Neural progenitor cell (in vitro differentiated cells): ENCODE results near the gene CNOT2. TPM values are rescaled to one million over a fixed set of nuclear protein-coding genes. Genes with fewer than 3 reads are reported as not detected.
A peak's percentile ranks its signal among the peaks of the same experiment; 100 is the strongest.

Experiments used
- DNase-seq: peaks from one replicate; pipeline ENCODE4 v3.0.0-alpha.2; 2016; ENCODE audit warnings: low spot score
- H2AFZ ChIP-seq: fragments of 200-600 bp; sonication (generic); replicated peaks from 2 replicates; pipeline ENCODE4 v1.6.1; 2016; ENCODE audit warnings: antibody characterized with exemption
- H3F3A ChIP-seq: fragments of 200-600 bp; sonication (generic); 2 replicates; pipeline ENCODE4 v1.6.1; 2016; ENCODE audit warnings: antibody characterized with exemption, low read depth
- H3K27ac ChIP-seq: fragments of 200-600 bp; sonication (generic); 2 replicates; pipeline ENCODE4 v1.5.1; 2016; ENCODE audit warnings: mild to moderate bottlenecking
- H3K27me3 ChIP-seq: fragments of 200-600 bp; sonication (generic); 2 replicates; pipeline ENCODE4 v1.6.1; 2016; ENCODE audit warnings: mild to moderate bottlenecking, moderate library complexity
- H3K36me3 ChIP-seq: fragments of 200-600 bp; sonication (generic); 2 replicates; pipeline ENCODE4 v1.5.1; 2016
- H3K4me1 ChIP-seq: fragments of 200-600 bp; sonication (generic); 2 replicates; pipeline ENCODE4 v1.6.1; 2016; ENCODE audit warnings: mixed run types
- H3K4me2 ChIP-seq: fragments of 200-600 bp; sonication (generic); 2 replicates; pipeline ENCODE4 v1.6.1; 2016
- H3K4me3 ChIP-seq: fragments of 200-600 bp; sonication (generic); 2 replicates; pipeline ENCODE4 v1.5.1; 2016
- H3K79me2 ChIP-seq: fragments of 200-600 bp; sonication (generic); 2 replicates; pipeline ENCODE4 v1.6.1; 2016; ENCODE audit warnings: low read depth
- H3K9ac ChIP-seq: fragments of 200-600 bp; sonication (generic); 2 replicates; pipeline ENCODE4 v1.6.1; 2016
- H3K9me3 ChIP-seq: fragments of 200-600 bp; sonication (generic); 2 replicates; pipeline ENCODE4 v1.5.1; 2016; ENCODE audit warnings: low read depth
- H4K20me1 ChIP-seq: fragments of 200-600 bp; sonication (generic); 2 replicates; pipeline ENCODE4 v1.6.1; 2016; ENCODE audit warnings: low read depth
- H3K27ac Mint-ChIP-seq: 3 replicates; pipeline ENCODE4 v1.8.0; 2021; ENCODE audit warnings: mixed read lengths
- H3K27me3 Mint-ChIP-seq: 2 replicates; pipeline ENCODE4 v1.8.0; 2022; ENCODE audit warnings: low read depth, mild to moderate bottlenecking, inconsistent platforms, moderate library complexity, mixed read lengths; ENCODE audit not compliant: insufficient read depth
- H3K36me3 Mint-ChIP-seq: 3 replicates; pipeline ENCODE4 v1.8.0; 2021; ENCODE audit warnings: mixed read lengths
- H3K4me1 Mint-ChIP-seq: 3 replicates; pipeline ENCODE4 v1.8.0; 2021; ENCODE audit warnings: mixed read lengths
- H3K4me3 Mint-ChIP-seq: 3 replicates; pipeline ENCODE4 v1.8.0; 2021; ENCODE audit warnings: mild to moderate bottlenecking, moderate library complexity, mixed read lengths
- H3K9me3 Mint-ChIP-seq: 3 replicates; pipeline ENCODE4 v1.8.0; 2020; ENCODE audit warnings: mixed read lengths
- EZH2 ChIP-seq: fragments of 200-600 bp; sonication (generic); IDR thresholded peaks from 2 replicates; pipeline ENCODE4 v1.6.1; 2017; ENCODE audit warnings: antibody characterized with exemption, mild to moderate bottlenecking, moderate library complexity
- EZH2phosphoT487 ChIP-seq: fragments of 200-600 bp; sonication (generic); IDR thresholded peaks from 2 replicates; pipeline ENCODE4 v1.6.1; 2017; ENCODE audit warnings: antibody characterized with exemption
- total RNA-seq: library from RNA; depleted of rRNA; stranded (reverse); fragments of >200 nt; gene quantifications from 2 replicates; pipeline ENCODE4 v1.2.3, GENCODE V29; 2015; ENCODE audit warnings: low replicate concordance
- TF ChIP-seq, protein P1 (sequence below): fragments of 200-600 bp; sonication (generic); IDR thresholded peaks from 2 replicates; pipeline ENCODE4 v1.5.1; 2017; ENCODE audit warnings: antibody characterized with exemption, mild to moderate bottlenecking

CNOT2 gene
- total RNA-seq, 1 donor from 2014 or later = 250 TPM

DNA sequence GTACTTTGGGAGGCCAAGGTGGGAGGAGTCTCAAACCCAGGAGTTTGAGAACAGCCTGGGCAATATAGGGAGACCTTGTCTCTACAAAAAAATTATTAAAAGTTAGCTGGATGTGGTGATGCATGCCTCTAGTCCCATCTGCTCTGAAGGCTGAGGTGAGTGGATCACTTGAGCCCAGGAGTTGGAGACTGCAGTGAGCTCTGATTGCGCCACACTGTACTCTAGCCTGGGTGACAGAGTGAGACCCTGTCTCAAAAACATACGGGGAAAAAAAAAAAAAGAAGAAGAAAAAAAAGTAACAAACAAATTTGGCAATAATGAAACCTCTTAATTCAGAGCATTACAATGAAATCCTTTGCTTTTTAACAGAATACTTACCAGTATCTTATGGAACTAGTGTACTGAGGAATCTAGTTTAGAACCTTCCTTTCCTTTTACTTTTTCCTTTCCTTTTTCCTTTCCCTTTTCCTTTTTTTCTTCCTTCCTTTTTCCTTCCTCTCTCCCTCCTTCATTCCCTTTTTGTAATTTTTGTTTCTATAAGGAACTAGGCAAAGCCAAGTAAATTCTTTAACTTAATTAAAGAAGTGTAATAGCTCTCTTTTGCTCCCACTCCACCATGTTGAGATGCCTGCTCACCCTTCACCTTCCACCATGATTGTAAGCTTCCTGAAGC, 12.2 kb upstream of the CNOT2 start:
- H3K27ac Mint-ChIP-seq = no peak overlapping the region
- H3K4me3 ChIP-seq = no peak overlapping the region
- H3K27ac ChIP-seq = no peak overlapping the region
- peaks cover 9% of the 10 kb centered on the region for H3K36me3 Mint-ChIP-seq
- H3K4me1 Mint-ChIP-seq = no peaks in the 10 kb centered on the region
- no peaks in the 10 kb centered on the region for H4K20me1 ChIP-seq
- no peak overlapping the region for H3K4me3 Mint-ChIP-seq
- no peaks in the 10 kb centered on the region for H3K27me3 ChIP-seq
- no peaks in the 10 kb centered on the region for H3K79me2 ChIP-seq
- no peaks in the 10 kb centered on the region for H3F3A ChIP-seq
- no peak for DNase-seq
- H3K9ac ChIP-seq = no peak overlapping the region
- H3K9me3 Mint-ChIP-seq = peaks cover 10% of the 10 kb centered on the region
- no peak overlapping the region for H2AFZ ChIP-seq
- H3K4me2 ChIP-seq = no peak overlapping the region
- TF ChIP-seq EZH2 (no peak), EZH2phosphoT487 (no peak)
- TF ChIP-seq, protein P1, sequence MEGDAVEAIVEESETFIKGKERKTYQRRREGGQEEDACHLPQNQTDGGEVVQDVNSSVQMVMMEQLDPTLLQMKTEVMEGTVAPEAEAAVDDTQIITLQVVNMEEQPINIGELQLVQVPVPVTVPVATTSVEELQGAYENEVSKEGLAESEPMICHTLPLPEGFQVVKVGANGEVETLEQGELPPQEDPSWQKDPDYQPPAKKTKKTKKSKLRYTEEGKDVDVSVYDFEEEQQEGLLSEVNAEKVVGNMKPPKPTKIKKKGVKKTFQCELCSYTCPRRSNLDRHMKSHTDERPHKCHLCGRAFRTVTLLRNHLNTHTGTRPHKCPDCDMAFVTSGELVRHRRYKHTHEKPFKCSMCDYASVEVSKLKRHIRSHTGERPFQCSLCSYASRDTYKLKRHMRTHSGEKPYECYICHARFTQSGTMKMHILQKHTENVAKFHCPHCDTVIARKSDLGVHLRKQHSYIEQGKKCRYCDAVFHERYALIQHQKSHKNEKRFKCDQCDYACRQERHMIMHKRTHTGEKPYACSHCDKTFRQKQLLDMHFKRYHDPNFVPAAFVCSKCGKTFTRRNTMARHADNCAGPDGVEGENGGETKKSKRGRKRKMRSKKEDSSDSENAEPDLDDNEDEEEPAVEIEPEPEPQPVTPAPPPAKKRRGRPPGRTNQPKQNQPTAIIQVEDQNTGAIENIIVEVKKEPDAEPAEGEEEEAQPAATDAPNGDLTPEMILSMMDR = no peak
- no peaks in the 10 kb centered on the region for H3K4me1 ChIP-seq
- H3K36me3 ChIP-seq = no peaks in the 10 kb centered on the region
- H3K27me3 Mint-ChIP-seq = peaks cover 2% of the 10 kb centered on the region
- H3K9me3 ChIP-seq = no peaks in the 10 kb centered on the region

DNA sequence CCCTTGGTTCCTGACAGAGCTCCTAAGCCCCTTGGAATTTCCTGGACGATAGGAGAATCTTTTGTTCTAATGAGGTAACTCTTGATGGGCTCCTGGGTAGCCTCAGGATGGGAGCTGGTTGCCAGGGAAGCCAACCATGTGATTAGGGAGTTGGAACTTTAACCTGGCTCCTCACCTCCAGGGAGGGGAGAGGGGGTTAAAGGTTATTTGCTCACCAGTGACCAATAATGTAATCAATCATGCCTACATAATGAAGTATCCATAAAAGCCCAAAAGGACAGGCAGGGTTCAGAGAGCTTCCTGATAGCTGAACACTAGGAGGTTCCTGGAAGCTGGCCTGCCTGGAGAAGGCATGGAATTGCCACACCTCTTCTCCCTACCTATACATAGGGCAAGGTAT, 6.2 kb upstream of the CNOT2 start:
- peaks cover 24% of the 10 kb centered on the region for H3K9me3 Mint-ChIP-seq
- Histone ChIP-seq H3F3A (peaks cover 16% of the 10 kb centered on the region), H3K4me1 (peaks cover 19% of the 10 kb centered on the region), H4K20me1 (no peaks in the 10 kb centered on the region), H3K79me2 (peaks cover 41% of the 10 kb centered on the region), H3K9me3 (no peaks in the 10 kb centered on the region), H3K36me3 (peaks cover 17% of the 10 kb centered on the region), H2AFZ (no peak overlapping the region), H3K27me3 (no peaks in the 10 kb centered on the region), H3K4me2 (peak overlapping the region; percentile 55), H3K9ac (no peak overlapping the region), H3K4me3 (no peak overlapping the region), H3K27ac (peak overlapping the region; percentile 70)
- H3K4me3 Mint-ChIP-seq = no peak overlapping the region
- H3K4me1 Mint-ChIP-seq = peaks cover 21% of the 10 kb centered on the region
- H3K27me3 Mint-ChIP-seq = peaks cover 2% of the 10 kb centered on the region
- H3K27ac Mint-ChIP-seq = no peak overlapping the region
- TF ChIP-seq, protein P1 = no peak
- TF ChIP-seq EZH2 = no peak
- peak; percentile 74 for DNase-seq
- peaks cover 39% of the 10 kb centered on the region for H3K36me3 Mint-ChIP-seq

DNA sequence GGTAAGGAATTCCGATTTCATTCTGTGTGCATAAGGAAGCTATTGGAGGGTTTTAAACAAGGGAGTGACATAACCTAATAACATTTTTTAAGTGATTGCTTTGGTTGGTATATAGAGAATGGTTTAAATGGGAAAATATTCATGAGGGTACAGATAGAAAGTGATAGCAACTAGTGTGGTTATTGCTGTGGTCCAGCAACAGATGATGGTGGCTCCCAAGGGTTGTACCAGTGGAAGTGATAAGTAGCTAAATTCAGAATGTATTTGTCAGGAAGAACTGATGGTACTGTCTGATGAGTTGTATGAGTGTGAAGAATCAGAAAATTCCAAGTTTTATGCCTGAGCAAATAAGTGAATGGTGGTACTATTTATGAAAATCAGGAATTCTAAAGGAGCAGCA, 2.6 kb upstream of the CNOT2 start:
- Mint-ChIP-seq H3K9me3 (peaks cover 16% of the 10 kb centered on the region), H3K36me3 (peaks cover 38% of the 10 kb centered on the region), H3K27me3 (no peaks in the 10 kb centered on the region), H3K4me1 (peaks cover 37% of the 10 kb centered on the region), H3K4me3 (no peak overlapping the region), H3K27ac (no peak overlapping the region)
- Histone ChIP-seq H3F3A (peaks cover 40% of the 10 kb centered on the region), H3K79me2 (peaks cover 70% of the 10 kb centered on the region), H3K36me3 (peaks cover 17% of the 10 kb centered on the region), H3K4me3 (no peak overlapping the region), H3K9me3 (no peaks in the 10 kb centered on the region), H3K9ac (no peak overlapping the region), H3K27me3 (no peaks in the 10 kb centered on the region), H4K20me1 (peaks cover 17% of the 10 kb centered on the region), H3K27ac (no peak overlapping the region), H3K4me2 (no peak overlapping the region), H2AFZ (no peak overlapping the region), H3K4me1 (peaks cover 34% of the 10 kb centered on the region)
- no peak for DNase-seq
- TF ChIP-seq EZH2phosphoT487 (no peak), EZH2 (no peak)
- TF ChIP-seq, protein P1 = no peak
